Activated CD4-positive, CD25-positive, alpha-beta regulatory T cell treated with anti-CD3 and anti-CD28 coated beads, Interleukin-2, amount 50 U/mL, for 24 hours (primary cell): ENCODE results near the gene P4HTM.

Experiments used
- ATAC-seq, 2 donors: fragments of 150-1000 bp; cut with Tn5 transposase; one replicate each; pipeline ENCODE4 v1.10.0; 2021; ENCODE audit warnings: mild to moderate bottlenecking in 1 of 2, moderate library complexity in 1 of 2

Gene P4HTM

GRCh38 chr3:49012441-49013017 is 22.5 kb downstream of the P4HTM start:
- ATAC-seq = no peak

DNA sequence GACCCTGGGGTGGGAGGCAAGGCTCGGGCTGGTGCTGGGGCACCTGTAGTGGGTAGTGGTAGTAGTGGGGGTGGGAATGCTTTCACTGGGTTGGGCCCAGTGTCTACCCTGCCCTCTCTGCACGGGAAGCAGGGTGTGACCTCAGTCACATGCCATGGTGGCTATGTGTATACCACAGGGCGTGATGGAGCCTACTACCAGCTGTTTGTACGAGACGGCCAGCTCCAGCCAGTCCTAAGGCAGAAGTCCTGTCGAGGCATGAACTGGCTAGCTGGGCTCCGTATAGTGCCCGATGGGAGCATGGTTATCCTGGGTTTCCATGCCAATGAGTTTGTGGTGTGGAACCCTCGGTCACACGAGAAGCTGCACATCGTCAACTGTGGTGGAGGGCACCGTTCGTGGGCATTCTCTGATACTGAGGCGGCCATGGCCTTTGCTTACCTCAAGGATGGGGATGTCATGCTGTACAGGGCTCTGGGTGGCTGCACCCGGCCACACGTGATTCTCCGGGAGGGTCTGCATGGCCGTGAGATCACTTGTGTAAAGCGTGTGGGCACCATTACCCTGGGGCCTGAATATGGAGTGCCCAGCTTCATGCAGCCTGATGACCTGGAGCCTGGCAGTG is 23.2 kb downstream of the P4HTM start:
- ATAC-seq = no peak

DNA sequence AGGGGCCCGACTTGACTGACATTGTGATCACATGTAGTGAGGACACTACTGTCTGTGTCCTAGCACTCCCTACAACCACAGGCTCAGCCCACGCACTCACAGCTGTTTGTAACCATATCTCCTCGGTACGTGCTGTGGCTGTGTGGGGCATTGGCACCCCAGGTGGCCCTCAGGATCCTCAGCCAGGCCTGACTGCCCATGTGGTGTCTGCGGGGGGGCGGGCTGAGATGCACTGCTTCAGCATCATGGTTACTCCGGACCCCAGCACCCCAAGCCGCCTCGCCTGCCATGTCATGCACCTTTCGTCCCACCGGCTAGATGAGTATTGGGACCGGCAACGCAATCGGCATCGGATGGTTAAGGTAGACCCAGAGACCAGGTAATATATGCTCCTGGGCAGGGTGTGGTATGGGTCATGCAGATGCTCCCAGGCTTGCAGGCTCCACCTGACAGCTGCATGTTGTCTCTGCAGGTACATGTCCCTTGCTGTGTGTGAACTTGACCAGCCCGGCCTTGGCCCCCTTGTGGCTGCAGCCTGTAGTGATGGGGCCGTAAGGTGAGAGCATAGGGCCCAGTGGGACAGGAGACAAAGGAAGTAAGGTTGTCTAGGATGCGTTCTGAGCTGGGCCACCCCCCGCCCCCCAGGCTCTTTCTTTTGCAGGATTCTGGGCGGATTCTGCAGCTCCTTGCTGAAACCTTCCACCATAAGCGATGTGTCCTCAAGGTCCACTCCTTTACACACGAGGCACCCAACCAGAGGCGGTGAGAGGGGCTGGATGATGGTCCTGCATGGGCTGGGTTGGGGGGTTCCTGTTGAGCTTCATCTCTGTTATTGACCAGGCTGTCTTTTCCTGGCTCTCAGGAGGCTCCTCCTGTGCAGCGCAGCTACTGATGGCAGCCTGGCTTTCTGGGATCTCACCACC is 24.0 kb downstream of the P4HTM start:
- ATAC-seq = peak in 1 of 2 donors; percentile 42

DNA sequence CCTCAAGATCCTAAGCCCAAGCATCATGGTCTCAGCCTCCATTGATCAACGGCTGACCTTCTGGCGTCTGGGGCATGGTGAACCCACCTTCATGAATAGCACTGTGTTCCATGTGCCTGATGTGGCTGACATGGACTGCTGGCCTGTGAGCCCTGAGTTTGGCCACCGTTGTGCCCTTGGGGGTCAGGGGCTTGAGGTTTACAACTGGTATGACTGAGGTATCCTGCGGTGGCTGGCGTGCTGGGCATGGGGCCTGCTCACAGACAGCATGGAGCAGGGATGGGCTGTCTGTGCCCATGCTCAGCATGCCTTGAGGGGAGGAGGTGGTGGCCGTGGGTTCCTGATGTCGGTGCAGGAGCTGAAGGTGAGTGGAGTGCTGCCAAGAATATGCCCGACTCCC is 25.0 kb downstream of the P4HTM start:
- no peak for ATAC-seq

DNA sequence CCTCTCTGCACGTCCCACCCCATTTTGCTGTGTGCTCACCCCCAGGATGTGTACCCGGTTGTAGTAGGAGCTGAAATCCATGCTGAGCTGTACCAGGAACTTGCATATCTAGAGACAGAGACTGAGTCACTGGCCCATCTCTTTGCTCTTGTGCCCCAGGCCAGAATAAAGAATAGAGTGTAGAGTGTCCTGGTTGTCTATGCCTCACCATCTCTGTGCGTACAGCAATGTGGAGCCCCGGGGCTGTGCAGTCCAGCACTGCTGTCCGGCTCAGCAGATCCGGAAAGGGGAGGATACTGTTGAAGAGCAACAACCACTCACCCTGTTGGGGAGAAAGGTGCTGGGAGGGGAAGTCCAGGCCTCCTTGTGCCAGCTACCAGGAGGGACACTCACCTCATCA is 25.7 kb downstream of the P4HTM start:
- no peak for ATAC-seq

DNA sequence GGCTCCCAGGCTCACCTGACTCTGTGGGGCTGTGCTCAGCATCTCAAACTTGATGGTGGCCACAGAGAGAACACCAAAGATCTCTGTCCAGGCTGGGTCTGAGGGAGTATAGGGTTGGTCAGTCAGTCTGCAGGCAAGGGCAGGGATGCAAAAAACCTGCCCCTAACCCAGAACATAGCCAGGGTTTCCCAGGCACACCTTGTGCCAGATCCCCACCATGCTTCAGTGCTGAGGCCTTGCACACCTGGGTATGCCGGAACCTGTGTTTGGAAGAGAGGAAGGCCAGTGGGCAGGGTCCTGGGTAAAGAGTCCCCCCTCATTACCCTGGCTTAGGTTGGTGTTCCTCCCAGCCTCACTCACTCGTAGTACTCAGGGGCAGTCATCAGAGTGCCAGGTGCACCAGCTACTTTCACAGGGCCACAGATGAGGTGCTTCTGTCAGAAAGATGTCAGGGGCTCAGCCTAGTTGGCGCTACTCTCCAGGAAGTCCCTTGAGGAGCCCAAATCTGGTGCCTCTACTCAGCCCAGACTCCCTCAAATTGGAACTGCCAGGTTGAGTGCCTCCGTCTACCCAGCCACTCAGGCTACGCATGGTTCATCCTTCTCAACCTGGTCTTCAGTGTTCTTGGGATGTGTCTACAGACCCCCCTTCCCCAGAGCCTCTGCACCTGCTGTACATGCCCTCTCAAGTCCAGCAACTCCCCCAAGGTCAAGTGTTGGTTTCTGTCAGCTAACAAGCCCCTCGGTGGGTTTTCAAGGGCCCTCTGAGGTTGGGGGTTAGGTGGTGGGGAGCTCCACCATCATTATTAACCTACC is 26.6 kb downstream of the P4HTM start:
- no peak for ATAC-seq

- no peak for ATAC-seq
Measured at GRCh38 chr3:49017229-49017970, 27.4 kb downstream of the P4HTM start.

GRCh38 chr3:49017971-49018706 is 28.1 kb downstream of the P4HTM start, which contains the start of gene DALRD3:
TSS of gene DALRD3 (minus strand) at chr3:49018580. CDS start at chr3:49018564, 16 bp downstream.
- peak; percentile 3 to 6 for ATAC-seq

GRCh38 chr3:49018707-49019006 is 28.6 kb downstream of the P4HTM start:
- ATAC-seq = no peak

DNA sequence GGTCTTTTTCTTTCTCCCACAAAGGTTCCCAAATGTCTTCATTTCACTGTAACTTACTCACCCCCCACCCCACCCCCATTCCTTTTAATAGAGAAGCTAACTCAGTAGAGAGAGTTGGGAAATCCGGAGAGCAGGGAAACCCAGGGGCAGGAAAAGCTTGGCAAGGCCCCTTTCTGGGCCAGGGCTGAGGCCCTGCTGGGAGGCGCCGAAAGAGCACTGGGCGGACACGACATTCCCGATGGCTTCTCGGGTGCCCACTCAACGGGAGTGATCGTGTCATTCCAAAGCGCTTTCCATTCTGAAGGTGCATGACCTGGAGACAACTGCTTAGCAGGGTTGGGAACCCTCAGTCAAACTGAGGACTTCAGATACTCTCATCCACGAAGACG is 29.9 kb downstream of the P4HTM start:
- no peak for ATAC-seq

- ATAC-seq = no peak
Measured at GRCh38 chr3:49020330-49021212, 30.5 kb downstream of the P4HTM start.

- ATAC-seq = peak; percentile 72
Measured at GRCh38 chr3:49021213-49021812, 31.3 kb downstream of the P4HTM start.

DNA sequence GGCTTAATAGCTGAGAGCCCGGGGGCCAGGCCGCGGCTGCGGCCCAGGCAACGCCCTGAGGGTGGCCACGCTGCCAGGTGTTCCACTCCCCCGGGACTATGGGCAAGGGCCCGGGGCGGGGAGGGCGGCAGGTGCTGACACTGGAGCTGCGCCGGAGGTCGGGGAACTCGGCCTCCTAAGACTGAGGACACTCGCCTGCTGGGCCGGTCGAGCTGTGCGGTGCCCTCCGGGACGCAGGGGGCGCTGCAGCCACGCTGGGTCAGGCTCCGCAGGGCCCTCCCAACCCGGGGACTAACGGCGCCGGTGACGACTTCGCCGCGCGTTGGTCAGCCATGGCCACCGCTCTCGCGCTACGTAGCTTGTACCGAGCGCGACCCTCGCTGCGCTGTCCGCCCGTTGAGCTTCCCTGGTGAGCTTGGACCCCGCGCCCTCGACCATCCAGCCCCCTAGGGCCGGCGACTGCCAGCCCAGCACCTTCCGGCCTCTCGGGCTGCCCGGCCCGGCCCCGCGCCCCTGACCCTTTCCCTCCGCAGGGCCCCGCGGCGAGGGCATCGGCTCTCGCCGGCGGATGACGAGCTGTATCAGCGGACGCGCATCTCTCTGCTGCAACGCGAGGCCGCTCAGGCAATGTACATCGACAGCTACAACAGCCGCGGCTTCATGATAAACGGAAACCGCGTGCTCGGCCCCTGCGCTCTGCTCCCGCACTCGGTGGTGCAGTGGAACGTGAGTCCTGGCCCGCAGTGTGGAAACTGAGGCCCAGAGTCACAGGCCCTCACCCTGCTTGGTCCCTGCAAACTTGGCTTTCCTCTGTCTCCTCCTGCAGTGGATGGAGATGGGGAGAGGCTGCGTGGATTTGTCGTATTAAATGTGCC is 32.0 kb downstream of the P4HTM start, which contains the start of gene NDUFAF3:
Gene NDUFAF3 (plus strand): TSS at position 309 of the 875 bp plus-strand sequence. CDS start 24 bp downstream, at position 333.
- ATAC-seq = peak; percentile 82 to 85

DNA sequence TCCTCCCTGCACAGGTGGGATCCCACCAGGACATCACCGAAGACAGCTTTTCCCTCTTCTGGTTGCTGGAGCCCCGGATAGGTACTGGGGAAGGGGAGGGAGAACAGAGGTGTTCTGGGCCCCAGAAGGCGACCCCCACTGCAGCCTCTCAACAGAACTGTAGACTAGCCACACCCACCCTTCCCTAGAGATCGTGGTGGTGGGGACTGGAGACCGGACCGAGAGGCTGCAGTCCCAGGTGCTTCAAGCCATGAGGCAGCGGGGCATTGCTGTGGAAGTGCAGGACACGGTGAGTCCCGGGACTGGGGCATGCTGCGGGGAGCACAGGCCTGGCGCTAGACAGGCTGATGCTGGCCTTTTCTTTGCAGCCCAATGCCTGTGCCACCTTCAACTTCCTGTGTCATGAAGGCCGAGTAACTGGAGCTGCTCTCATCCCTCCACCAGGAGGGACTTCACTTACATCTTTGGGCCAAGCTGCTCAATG is 32.7 kb downstream of the P4HTM start:
- no peak for ATAC-seq

DNA sequence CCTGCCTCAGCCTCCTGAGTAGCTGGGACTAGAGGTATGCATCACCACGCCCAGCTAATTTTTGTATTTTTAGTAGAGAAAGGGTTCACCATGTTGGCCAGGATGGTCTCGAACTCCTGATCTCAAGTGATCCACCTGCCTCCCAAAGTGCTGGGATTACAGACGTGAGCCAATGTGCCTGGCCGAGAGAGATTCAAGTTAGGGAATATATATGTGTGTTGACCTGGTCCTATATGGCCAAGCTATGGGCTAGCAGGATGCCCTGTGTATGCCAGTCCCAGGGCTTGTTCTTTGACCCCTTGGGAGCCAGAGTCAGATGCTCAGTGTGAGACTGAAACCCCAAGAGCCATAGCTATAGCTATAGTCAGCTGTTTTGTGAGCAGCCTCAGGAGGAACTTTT is 33.7 kb downstream of the P4HTM start:
- no peak for ATAC-seq

DNA sequence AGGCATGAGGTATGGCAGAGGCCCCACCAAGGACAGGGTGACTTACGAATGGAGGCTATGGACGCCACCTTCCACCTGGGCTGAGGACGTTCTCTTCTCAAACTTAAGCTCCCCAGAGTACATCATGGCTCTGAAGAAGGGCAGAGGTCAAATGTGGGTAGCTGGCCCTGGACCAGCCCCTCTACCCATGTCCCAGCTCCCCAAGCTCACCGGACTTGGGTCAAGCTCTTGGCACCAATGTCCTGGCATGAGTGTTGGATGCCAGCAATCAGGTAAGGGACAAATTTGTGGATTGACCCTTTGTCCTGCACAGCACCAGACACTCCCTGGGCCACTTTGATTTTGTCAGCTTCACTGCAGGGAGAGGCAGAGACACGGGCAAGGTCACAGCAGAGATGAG is 34.4 kb downstream of the P4HTM start:
- no peak for ATAC-seq

GRCh38 chr3:49025005-49025792 is 35.2 kb downstream of the P4HTM start:
- ATAC-seq = no peak
